Glomerular endothelial cell (primary cell): ENCODE data around the gene NDUFC2. TPM values are rescaled to one million over a fixed set of nuclear protein-coding genes. Genes with fewer than 3 reads are reported as not detected.
"Not testable (repeated sequence)": the region's sequence is repeated elsewhere in the genome, so short reads cannot be mapped to it uniquely, and the experiment has no call there.

ENCODE experiments used
- DNase-seq: peaks from one replicate; pipeline ENCODE4 v3.0.0-alpha.2; 2011; ENCODE audit warnings: low read depth, low spot score; ENCODE audit errors: extremely low read depth
- total RNA-seq: library from RNA; depleted of rRNA; stranded (reverse); fragments of >200 nt; gene quantifications from 2 replicates; pipeline ENCODE4 v1.2.3, GENCODE V29; 2015

Gene NDUFC2
- 82.0 and 122 TPM in 2 replicates for total RNA-seq

DNA sequence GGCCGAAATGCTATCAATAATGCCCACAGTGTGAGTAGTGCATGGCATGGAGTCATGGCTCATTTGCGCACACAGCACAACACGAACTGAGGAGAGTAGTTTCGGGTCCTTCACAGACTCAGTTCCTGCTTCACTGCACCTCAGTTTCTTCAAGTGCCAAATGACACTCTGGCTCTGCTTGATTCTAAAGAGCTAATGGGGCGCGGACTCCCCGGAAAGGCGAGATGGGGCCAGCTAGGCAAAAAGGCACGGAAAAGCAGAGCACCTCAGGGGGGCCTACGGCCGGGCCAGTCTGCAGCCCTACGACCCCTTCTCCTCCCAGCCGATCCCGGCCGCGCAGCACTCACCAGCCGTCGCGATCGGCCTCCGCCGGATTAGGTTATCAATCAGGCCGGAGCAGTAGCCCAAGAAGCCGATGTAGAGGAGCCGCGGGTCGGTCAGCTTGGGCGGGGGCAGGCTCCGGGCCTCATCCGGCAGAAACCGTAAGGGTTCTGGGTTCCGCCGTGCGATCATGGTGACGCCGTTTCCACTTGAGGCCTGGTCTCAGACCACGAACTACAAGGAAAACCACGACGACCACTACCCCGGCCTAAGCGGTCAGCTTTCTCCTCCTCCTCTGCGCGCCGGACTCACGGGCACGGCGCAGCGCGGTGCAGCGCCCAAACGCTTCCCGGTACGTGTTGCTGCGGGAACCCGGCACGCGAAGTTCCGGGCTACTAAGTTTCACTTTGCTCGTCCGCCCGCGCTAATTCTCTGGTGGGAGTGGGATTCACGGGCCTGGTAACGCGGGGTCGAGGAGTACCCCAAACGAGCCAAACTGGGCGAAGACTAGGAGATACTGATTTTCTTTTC, at the start of gene NDUFC2:
Gene NDUFC2 (minus strand): TSS at position 631 of the 852 bp plus-strand sequence. CDS start 118 bp downstream, at position 513.
- DNase-seq = peak; percentile 47

DNA sequence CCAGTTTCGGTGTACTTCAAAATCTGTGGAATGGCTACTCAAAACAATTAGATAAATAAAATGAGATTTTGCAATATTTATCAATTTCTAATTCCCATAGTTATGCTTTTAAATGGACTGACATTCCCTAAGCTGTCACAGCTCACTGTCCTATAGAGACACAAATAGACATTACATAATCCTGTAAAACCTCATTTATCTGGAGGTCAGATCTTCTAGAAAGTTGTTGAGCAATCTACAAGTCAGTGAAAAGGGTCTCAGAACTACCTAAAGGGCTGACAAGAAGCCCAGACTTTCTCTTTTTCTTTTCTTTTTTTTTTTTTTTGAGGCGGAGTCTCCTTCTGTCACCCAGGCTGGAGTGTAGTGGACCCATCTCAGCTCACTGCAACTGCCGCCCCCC, 47.7 kb upstream of the NDUFC2 start:
- no peak for DNase-seq

- DNase-seq = no peak
These were observed 33.1 kb upstream of the NDUFC2 start for GRCh38 chr11:78112582-78113275.

DNA sequence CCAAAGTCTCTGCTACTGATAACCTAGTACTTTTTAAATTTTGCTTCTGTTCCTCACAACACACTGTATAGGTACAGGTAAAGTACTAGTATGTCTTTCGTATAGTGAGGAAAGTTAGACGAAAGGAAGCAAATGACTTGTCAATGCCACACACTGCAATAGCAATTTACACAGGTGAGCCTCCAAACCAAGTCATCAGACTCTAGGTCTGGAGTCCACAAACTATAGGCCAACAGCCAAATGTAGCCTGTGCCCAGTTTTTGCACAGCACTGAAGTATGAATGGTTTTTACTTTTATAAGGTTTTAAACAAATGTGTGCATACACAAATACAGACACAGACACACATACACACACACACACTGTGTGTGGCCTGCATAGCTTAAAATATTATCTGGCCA, 31.6 kb upstream of the NDUFC2 start:
- no peak for DNase-seq

GRCh38 chr11:78110830-78111229, 31.2 kb upstream of the NDUFC2 start:
- DNase-seq = no peak

DNA sequence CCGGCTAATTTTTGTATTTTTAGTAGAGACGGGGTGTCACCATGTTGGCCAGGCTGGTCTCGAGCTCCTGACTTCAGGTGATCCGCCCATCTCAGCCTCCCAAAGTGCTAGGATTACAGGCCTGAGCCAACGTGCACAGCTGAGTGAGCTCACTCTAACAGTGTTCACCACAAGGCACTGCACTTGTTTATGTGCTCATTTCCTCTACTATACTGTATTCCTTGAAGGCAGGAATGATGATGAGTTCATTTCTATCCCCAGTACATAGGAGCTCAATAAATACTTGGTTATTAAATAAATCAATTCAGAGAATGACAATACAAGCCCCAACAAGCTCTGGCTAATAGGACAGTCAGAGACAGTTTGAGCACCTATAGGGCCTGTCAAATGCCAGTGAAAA, 30.7 kb upstream of the NDUFC2 start:
- no peak for DNase-seq

DNA sequence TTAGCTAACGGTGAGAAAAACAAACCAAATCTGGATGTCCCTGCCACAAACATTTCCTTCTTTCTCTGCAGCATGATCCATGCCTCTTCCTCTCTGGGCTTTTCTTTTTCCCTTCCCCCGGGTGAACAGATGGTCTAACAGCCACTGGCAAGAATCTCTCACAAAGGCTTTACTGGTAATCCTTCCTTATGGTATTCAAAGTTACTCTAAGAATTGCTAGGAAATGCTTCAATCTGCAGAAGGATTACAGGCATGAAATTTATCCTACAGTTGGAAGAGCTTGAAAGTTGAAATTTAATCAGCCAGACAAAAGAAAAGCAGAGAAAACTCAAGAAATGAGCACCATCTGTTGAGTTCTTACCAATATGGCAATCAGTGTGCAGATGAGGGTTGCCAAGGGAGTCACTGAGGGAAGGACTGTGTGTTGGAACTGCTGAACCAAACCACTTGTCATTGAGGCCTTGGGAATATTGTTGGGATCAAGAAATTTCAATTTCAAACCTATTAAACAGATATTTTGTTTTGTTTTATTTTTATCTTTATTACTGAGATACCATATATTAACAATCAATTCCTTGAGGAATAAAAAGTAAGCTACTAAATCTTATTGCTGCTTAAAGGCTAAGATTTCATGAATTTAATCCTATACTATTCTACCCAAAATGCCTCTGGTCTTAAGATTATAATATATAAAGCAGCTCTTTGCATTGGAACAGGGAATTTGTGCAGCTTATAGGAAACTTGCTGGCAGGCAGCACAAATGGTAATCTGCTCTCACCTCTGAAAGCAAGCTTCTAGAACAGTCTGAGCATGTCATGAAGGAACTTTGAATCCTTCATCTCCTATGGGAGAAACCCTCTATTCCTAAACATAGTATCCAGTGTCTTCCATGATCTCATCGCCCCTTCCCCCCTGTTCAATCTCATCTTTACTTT, 29.7 kb upstream of the NDUFC2 start:
- no peak for DNase-seq

DNA sequence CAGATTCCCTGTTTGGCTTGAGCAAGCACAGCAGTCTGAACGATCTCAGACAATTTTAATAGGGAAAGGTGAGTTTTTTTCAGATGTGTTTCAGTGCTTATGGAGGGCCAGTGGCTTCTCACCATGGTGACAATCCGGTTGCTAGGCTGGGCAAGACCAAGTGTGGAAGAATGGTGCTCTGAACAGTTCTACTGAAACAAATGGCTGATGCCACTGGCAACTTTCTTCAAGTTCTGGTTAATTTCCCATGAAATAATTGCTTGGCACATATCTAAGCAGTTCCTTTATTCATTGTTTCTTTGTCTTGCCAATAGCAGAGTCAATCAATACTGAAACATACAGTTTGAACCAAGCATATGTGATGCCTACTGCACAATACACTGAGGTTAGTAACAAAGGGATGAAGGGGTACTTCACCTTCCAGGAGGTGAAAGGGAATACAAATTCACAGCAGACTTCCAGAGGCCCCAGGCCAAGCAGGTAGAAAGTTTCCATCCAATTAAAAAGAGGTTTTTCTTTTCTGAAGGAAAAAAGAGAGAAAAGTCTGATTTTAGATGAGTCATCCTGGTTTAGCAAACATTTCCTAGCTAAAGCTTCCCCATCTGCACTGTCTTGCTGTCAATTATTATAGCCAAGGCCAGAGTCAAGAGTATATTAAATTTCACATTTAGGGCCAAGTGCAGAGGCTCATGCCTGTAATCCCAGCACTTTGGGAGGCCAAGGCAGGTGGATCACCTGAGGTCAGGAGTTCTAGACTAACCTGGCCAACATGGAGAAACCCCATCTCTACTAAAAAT, 21.2 kb upstream of the NDUFC2 start:
- no peak for DNase-seq

DNA sequence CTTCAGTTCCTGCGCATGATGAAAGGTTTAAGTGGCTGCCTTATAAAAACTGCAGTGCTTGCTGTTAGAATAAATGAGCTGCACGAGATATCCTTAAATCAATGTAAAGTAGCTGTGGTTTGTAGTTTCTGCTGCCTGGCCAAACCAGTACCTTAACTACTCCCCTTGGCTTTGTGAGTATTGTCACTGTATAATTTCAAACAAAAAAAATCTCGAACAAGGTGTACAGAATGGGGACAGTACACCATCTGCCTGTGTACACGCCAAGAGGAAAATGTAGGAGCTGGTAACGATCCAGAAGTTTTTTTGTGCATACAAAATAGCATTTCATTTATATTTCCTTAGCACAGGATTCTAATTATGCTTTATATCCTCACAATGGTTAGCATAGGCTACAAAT, 20.6 kb upstream of the NDUFC2 start:
- DNase-seq = no peak

DNA sequence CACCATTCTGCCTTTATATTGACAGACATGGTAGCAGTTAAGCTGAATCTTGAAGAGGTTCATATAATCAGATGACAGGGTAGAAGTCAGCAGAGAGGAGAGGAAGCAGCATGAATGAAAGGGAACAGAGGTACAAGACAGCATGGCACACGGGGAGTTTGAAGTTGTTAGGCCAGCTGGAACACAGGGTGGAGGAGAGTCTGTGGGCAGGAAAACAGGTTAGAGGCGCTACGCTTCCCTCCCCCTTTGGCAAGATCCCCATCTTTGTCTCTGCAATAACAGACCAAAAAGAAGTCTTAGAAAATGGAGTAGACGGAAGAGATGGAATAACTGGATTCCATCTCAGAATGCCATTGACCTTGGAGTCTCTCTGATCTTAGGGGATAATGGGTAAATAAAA, 20.0 kb upstream of the NDUFC2 start:
- DNase-seq = no peak

- no peak for DNase-seq
These were observed 18.2 kb upstream of the NDUFC2 start for GRCh38 chr11:78097666-78098385.

DNA sequence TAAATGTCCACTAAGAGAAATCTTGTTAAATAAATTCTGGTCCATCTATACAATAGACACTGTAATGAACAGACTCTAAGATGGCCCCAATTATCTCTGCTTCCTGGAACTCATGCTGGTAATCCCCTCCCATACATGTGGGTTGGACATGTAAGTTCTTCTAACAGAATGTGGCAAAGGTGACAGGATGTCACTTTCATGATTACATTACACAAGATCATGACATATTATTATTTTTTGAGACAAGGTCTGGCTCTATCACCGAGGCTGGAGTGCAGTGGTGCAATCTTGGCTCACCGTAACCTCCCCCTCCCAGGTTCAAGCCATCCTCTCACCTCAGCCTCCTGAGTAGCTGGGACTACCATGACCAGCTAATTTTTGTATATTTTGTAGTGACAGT, 14.6 kb upstream of the NDUFC2 start:
- no peak for DNase-seq

GRCh38 chr11:78086521-78087074, 6.9 kb upstream of the NDUFC2 start:
- DNase-seq = not testable (repeated sequence)

DNA sequence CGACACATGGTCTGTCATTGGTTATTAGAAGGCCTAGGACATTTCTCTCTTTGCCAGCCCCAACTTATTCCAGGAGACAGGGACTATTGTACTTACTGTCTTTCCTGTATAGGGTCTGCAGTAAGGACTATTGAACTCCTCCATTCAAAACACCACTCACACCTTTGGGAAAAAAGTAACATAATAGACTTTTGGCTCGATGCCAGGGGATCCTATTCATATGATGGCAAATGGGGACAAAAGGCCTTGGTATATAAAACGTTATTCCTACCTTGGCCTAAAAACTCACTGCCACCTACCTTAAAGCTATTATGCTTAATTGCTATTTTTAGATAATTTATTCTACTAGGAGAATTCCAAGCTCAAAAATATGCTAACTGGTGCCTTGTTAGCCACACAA, 6.3 kb upstream of the NDUFC2 start:
- no peak for DNase-seq

DNA sequence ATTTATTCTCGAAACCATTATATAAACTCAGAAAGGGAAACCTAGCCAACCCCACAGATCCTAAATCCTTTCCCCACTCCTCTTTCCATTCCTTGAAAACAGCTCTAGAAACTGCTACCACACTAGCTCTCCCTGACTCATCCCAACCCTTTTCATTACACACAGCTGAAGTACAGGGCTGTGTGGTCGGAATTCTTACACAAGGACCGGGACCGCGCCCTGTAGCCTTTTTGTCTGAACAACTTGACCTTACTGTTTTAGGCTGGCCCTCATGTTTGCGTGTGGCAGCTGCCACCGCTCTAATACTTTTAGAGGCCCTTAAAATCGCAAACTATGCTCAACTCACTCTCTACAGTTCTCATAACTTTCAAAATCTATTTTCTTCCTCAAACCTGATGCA, 4.8 kb upstream of the NDUFC2 start:
- DNase-seq = not testable (repeated sequence)

DNA sequence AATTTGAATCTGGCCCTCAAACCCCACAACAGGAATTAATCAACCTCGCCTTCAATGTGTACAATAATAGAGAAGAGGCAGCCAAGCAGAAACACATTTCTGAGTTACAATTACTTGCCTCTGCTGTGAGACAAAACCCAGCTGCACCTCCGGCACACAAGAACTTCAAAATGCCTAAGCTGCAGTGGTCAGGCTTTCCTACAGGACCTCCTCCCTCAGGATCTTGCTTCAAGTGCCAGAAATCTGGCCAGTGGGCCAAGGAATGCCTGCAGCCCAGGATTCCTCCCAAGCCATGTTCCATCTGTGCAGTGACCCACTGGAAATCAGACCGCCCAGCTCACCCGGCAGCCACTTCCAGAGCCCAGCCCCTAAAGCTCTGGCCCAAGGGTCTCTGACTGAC, 3.4 kb upstream of the NDUFC2 start:
- DNase-seq = no peak

GRCh38 chr11:78082146-78082545, 2.5 kb upstream of the NDUFC2 start:
- DNase-seq = no peak

GRCh38 chr11:78081583-78081982, 1.9 kb upstream of the NDUFC2 start:
- no peak for DNase-seq

- DNase-seq = peak; percentile 7
These were observed 1.3 kb upstream of the NDUFC2 start for GRCh38 chr11:78080818-78081495.
